Pericardium fibroblast (primary cell): ENCODE results near the gene EDARADD. TPM values are rescaled to one million over a fixed set of nuclear protein-coding genes. Genes with fewer than 3 reads are reported as not detected.

ENCODE experiments used
- total RNA-seq: library from RNA; depleted of rRNA; stranded (reverse); fragments of >200 nt; gene quantifications from 2 replicates; pipeline ENCODE4 v1.2.3, GENCODE V29; 2015

EDARADD gene
- 0.26 TPM in 1 of 2 replicates, not detected in the other for total RNA-seq

DNA sequence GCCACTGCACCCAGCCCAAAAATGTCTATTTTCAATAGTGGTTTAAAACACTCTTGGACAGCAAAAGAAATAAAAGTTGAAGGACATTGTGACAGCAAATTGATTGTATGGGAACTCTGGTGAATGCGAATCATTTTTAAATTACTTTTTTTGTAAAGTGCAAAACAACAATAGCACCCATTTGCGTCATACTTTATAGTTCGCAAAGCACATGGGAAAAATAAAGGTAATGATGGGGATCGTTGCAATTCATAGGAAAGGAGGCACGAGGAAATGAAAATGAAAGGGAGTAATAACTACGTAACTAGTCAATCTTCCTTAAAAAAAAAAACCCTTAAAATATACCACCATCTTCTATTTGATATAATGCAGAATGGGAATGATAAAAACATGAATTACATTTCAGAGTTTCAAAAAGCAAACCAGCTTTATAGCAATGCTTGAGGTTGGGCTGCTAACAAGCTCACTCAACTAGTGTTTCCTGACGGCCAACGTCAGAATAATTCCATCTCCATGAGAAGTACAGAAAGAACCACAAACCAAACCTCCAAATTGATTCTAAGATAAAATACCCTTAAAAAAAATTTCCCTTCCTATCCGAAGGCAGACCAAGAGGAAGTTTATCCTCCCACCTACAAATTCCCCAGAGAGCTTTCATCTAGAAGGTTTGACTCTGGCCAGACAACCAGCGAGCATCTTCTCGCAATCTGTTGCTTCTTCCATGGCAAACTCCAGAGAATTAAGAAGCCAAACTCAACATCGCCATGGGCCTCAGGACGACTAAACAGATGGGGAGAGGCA is at the start of gene EDARADD:
Gene EDARADD, plus strand, starts transcription at position 606 of the 801 bp plus-strand sequence. Its CDS starts 159 bp downstream, at position 765.

DNA sequence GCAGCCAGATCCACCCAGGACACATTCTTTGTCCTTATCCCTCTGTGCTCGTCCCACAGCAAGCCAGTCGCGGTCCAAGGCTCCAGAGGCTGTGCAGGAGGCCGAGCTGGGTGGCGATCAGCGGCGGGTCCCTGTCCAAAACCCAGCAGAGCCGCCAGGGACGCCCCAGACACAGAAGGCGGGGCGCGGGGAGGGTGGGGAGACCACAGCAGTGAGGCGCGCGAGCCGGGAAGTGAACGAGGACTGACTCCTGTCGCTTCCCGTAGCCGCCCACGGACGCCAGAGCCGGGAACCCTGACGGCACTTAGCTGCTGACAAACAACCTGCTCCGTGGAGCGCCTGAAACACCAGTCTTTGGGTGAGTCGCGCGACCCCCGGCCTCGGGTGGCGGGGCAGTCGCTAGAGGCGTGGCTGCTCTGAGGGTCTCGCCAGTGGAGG is 129.6 kb downstream of the EDARADD start, which contains the start of gene LGALS8:
Gene LGALS8, plus strand, starts transcription at position 279 of the 438 bp plus-strand sequence. CDS start 2,089 bp downstream, outside the sequence.

Other genes with a start within 250 kb of the EDARADD start
- gene ERO1B, start 112.3 kb upstream of the EDARADD start, total RNA-seq, result 1.1 and 2.7 TPM in 2 replicates
- 25.8 and 42.1 TPM in 2 replicates for gene LGALS8, start 129.7 kb downstream of the EDARADD start, total RNA-seq
- 14.2 and 24.9 TPM in 2 replicates for gene HEATR1, start 210.2 kb downstream of the EDARADD start, total RNA-seq